SK-N-MC (cell line): ENCODE data around the gene DISC1.
"Not testable (repeated sequence)": the region's sequence is repeated elsewhere in the genome, so short reads cannot be mapped to it uniquely, and the experiment has no call there.

ENCODE experiments used
- EZH2 ChIP-seq: fragments of 200-600 bp; sonication (generic); IDR thresholded peaks from one replicate; pipeline ENCODE4 v1.6.1; 2017; ENCODE audit warnings: antibody characterized with exemption
- FOXP2 ChIP-seq: optimal IDR thresholded peaks from 2 replicates; pipeline ENCODE3; 2011; ENCODE audit warnings: mild to moderate bottlenecking, moderate library complexity; ENCODE audit not compliant: insufficient read depth; ENCODE audit errors: extremely low read length, control extremely low read depth
- POLR2AphosphoS5 ChIP-seq: IDR thresholded peaks from 2 replicates; pipeline ENCODE4 v1.6.1; 2012; ENCODE audit warnings: mild to moderate bottlenecking, low read depth, low read length, borderline replicate concordance

DNA sequence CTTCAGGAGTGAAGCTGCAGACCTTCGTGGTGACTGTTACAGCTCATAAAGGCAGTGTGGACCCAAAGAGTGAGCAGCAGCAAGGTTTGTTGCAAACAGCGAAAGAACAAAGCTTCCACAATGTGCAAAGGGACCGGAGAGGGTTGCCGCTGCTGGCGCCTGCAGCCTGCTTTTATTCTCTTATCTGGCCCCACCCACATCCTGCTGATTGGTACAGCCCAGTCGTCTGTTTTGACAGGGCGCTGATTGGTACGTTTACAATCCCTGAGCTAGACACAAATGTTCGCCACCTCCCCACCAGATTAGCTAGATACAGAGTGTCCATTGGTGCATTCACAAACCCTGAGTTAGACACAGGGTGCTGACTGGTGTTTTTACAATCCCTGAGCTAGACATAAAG is 14.9 kb downstream of the DISC1 start:
- not testable (repeated sequence) for TF ChIP-seq EZH2, POLR2AphosphoS5, FOXP2
